GM21576 (cell line): ENCODE measurements around the gene MYO18A.

Source experiments
- ATAC-seq: cut with Tn5 transposase; IDR thresholded peaks from one replicate; pipeline ENCODE4 v1.9.1; 2021; ENCODE audit warnings: mild to moderate bottlenecking, moderate library complexity; ENCODE audit not compliant: unreplicated experiment

MYO18A gene

DNA sequence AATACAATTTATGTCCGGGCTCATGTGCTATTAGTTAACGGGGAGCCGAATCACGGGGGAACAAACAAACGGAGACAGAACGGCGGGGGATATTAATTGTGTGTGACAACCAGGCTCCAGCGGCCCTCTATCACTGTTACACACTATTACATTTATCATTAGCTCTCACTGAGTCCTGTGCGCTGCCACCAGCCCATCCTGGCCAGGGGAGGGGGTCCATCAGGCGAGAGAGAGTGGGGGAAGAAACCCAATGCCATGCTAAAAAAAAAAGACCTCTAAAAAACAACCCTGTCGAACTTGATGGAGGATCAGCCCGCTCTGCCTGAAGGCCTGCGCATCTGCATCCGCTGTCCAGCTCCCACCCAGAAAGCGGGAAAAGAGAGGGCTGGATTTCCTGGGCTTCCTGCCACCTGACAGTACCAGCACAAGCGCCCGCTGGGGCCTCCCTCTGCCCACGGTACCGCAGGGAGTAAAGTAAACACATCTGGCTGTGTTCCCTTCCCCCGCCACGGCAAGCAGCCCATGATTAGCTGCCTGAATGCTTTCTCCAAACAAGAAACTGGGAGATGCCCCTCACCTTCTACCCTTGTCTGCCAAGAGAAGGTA, 95.6 kb downstream of the MYO18A start:
- no peak for ATAC-seq

GRCh38 chr17:29080965-29081364, 99.2 kb downstream of the MYO18A start:
- no peak for ATAC-seq

DNA sequence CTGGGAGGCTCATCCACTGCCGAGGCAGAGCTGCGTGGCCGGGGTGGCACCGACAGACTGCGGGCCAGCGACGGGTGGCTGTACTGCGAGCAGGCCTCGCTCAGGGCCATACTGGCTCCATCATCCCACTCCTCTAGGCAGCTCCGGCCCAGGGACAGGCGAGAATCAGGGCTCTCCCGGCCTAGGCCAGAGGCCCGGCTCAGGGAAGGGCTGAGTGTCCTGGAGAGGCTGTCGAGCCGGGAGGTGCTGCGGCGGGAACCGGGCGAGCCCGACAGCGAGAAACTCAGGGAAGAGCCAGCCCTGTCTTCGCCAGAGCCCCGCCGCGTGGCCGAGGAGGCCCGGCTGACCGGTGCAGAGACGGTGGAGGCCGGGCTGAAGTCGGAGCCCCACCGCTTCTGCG, 99.9 kb downstream of the MYO18A start:
- ATAC-seq = no peak

- no peak for ATAC-seq
These were observed 100.3 kb downstream of the MYO18A start for GRCh38 chr17:29079887-29080286.

- no peak for ATAC-seq
These were observed 100.8 kb downstream of the MYO18A start for GRCh38 chr17:29079433-29079832.

- ATAC-seq = no peak
These were observed 101.8 kb downstream of the MYO18A start for GRCh38 chr17:29078183-29079045.

- no peak for ATAC-seq
These were observed 102.9 kb downstream of the MYO18A start for GRCh38 chr17:29077320-29077719.

DNA sequence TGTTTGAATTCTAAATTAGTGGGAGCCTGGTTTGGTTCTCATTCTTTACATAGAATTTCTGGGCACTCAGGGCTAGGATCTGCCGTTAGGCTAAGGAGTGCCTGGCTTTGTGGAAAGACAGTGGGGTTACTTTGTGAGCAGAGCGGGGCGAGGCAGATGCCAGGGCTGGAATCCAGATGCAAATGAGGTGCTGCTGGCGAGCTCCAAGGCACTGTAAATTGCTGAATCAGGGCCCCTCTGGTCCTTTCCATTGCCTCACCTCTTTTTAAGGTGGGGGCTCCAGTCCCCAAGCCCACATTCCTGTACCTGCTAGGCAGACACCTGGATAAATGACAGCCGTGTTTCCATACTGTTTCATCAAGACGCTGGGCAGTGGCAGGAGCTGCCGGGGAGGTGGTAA, 103.5 kb downstream of the MYO18A start:
- ATAC-seq = no peak

- ATAC-seq = no peak
These were observed 104.1 kb downstream of the MYO18A start for GRCh38 chr17:29076087-29076486.

DNA sequence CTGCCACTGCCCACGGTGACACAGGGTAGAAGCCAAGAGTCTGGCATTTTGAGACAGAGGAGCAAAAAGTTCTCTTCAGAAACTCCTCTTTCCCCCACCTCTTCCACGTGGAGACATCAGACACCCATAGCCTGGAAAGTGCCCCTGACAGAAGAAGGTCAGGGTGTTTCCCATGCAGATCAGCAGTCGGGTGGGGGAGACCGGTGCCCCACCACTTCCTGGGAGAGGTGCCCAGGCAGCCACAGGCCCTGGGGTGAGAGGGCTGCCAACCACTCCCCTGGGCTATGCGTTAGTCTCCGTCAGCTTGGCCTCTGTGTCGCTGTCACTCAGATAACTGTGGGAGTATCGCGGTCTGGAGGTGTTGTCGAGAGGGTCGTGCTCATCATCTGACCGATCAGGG, 105.7 kb downstream of the MYO18A start:
- no peak for ATAC-seq

GRCh38 chr17:29073520-29073919, 106.7 kb downstream of the MYO18A start:
- ATAC-seq = no peak

DNA sequence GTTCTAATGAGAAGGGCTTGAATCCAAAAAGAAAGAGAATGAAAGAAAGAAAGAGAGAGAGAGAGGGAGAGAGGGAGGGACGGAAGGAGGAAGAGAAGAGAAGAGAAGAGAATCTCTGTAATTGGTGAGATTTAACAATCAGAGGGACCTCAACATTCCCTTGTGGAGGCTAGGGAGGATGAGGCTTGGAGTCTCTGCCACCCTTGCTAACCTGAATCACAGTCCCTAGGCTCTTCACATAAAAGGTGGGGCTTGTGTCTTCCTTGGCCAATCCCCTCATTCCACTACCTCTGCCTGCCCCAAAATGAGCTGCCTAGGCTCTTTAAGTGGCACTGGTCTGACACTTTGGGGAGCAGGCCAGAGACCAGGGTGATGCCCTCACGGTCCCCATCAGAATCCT, 107.2 kb downstream of the MYO18A start:
- ATAC-seq = no peak

- ATAC-seq = no peak
These were observed 108.9 kb downstream of the MYO18A start for GRCh38 chr17:29071303-29071702.

DNA sequence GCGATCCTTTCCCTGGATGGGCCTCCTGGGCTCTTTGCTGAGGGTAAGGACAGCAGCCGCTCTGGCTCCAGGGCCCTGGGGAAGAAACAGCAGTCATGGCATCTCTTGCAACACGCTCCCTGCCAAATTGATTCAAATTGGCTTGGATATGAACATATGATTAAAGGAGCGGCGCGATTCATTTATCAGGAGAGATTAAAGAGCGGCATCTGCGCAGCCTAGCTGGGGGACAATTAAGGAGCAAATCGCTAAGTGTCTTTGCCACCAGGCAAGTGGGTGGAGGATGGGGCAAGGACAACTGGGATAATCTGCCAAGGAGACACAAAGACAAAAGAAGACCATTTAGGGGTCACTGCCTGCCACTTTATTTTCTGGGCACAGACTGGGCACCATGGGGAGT, 109.4 kb downstream of the MYO18A start:
- no peak for ATAC-seq

DNA sequence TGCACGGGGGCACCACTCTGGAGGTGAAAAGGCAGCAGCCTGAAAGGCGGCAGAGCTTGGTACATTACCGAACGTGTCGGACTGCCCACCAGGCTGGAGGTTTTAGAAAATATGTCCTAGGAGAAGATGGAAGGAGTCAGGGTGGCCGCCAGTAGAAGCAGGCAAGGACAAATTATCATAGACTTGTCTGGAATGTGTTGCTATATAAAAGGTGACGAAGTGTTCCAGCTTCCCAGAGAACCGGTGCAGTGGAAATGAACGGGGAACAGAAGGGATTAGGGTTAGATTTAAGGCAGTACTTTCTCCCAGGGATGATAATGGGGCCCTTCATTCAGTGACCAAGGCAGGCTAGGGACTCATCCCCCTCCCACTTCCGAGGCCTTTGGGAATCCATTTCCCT, 109.9 kb downstream of the MYO18A start:
- no peak for ATAC-seq

GRCh38 chr17:29069526-29070041, 110.6 kb downstream of the MYO18A start:
- no peak for ATAC-seq

- ATAC-seq = no peak
These were observed 111.4 kb downstream of the MYO18A start for GRCh38 chr17:29068818-29069217.

DNA sequence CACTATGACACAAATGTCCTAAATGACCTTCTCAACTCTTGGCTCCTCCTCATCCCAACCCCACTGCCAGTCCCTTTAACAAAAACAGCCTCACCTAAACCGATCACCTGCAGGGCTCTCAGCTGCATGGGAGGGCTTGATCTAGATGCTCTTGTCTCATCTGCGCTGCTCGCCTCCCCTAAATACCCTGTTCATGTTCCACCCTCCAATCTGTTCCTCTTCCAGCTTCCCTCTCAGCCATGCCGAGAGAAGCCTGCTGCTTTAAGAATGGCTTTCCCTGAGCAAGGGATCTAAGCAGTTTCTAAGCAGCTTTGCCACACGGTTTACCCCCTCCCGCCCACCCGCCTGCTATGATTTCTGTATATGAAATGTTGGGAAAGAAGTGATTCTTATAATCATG, 113.6 kb downstream of the MYO18A start:
- ATAC-seq = no peak

- no peak for ATAC-seq
These were observed 114.2 kb downstream of the MYO18A start for GRCh38 chr17:29066047-29066446.

- ATAC-seq = no peak
These were observed 116.2 kb downstream of the MYO18A start for GRCh38 chr17:29063992-29064391.

DNA sequence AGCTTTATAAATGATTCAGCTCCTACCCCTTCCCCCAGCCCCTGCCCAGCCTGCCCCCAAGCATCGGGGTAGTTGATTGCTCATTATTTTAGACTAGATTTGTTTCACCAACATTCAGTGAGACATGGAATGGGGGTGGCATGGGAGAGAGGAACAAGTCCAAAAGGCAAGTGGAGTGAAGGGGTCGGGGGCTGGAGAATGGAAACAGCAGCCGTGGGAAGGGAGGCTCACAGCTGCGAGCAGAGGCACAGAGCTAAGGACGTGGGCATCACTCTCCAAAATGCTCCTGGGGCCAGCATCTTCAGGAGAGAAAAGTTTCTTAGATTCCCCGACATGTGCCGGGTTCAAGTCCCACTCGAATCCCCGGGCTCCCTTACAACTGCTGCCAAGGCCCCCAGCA, 118.0 kb downstream of the MYO18A start:
- ATAC-seq = no peak

- no peak for ATAC-seq
These were observed 119.2 kb downstream of the MYO18A start for GRCh38 chr17:29061036-29061435.
